WTC11 (cell line): ENCODE measurements around the gene SMARCD3. TPM values are rescaled to one million over a fixed set of nuclear protein-coding genes. Genes with fewer than 3 reads are reported as not detected.

Experiments
- ATAC-seq: fragments of 200-7000 bp; cut with Tn5 transposase; 2 replicates; pipeline ENCODE4 v1.10.0; 2021; ENCODE audit warnings: mild to moderate bottlenecking, moderate library complexity
- CTCF ChIA-PET: fragments of 300-600 bp; sonication (Branson Sonifier 250); formaldehyde crosslinking; loops from one replicate; lab custom pipeline; 2021; ENCODE audit warnings: antibody characterized with exemption; lab: Charles Lee
- POLR2A ChIA-PET: fragments of 350-600 bp; sonication (Branson Sonifier 250); formaldehyde crosslinking; loops from one replicate; lab custom pipeline; 2021; ENCODE audit warnings: antibody characterized with exemption; lab: Charles Lee
- DNase-seq: peaks from one replicate; pipeline ENCODE4 v3.0.0; 2021; ENCODE audit warnings: low spot score
- H3K27ac Mint-ChIP-seq: 2 replicates; pipeline ENCODE4 v1.8.0; 2021; ENCODE audit warnings: mixed read lengths
- H3K27me3 Mint-ChIP-seq: 2 replicates; pipeline ENCODE4 v1.8.0; 2021; ENCODE audit warnings: low read depth, mild to moderate bottlenecking, moderate library complexity, mixed read lengths
- H3K36me3 Mint-ChIP-seq: 2 replicates; pipeline ENCODE4 v1.8.0; 2021; ENCODE audit warnings: mixed read lengths
- H3K4me1 Mint-ChIP-seq: 2 replicates; pipeline ENCODE4 v1.8.0; 2022; ENCODE audit warnings: mixed read lengths
- H3K4me3 Mint-ChIP-seq: 2 replicates; pipeline ENCODE4 v1.8.0; 2021; ENCODE audit warnings: mild to moderate bottlenecking, moderate library complexity, mixed read lengths
- H3K9me3 Mint-ChIP-seq: 2 replicates; pipeline ENCODE4 v1.8.0; 2021; ENCODE audit warnings: mixed read lengths
- CBFB ChIP-seq: sonication (generic); formaldehyde crosslinking; IDR thresholded peaks from 2 replicates; pipeline ENCODE4 v1.8.1; 2022; ENCODE audit warnings: mild to moderate bottlenecking, low read depth, missing genetic modification reagents
- CREB1 ChIP-seq: sonication (generic); formaldehyde crosslinking; IDR thresholded peaks from 2 replicates; pipeline ENCODE4 v1.8.0; 2023; ENCODE audit warnings: mild to moderate bottlenecking, missing genetic modification reagents
- FOXJ3 ChIP-seq: sonication (generic); formaldehyde crosslinking; IDR thresholded peaks from 2 replicates; pipeline ENCODE4 v1.9.0; 2021; ENCODE audit warnings: missing genetic modification reagents, mild to moderate bottlenecking, borderline replicate concordance
- FOXK1 ChIP-seq: sonication (generic); formaldehyde crosslinking; IDR thresholded peaks from 2 replicates; pipeline ENCODE4 v1.8.0; 2022; ENCODE audit warnings: mild to moderate bottlenecking, moderate library complexity, missing genetic modification reagents
- GTF2I ChIP-seq: fragments of 250-450 bp; sonication (Bioruptor Pico); conservative IDR thresholded peaks from 2 replicates; pipeline ENCODE4 v1.4.0; 2021; ENCODE audit warnings: mild to moderate bottlenecking
- JAZF1 ChIP-seq: fragments of 250-450 bp; sonication (Bioruptor Pico); IDR thresholded peaks from 2 replicates; pipeline ENCODE4 v1.9.0; 2021; ENCODE audit warnings: moderate library complexity, mild to moderate bottlenecking, inconsistent platforms
- NFATC4 ChIP-seq: fragments of 250-450 bp; sonication (Bioruptor Pico); IDR thresholded peaks from 2 replicates; pipeline ENCODE4 v1.9.0; 2021; ENCODE audit warnings: mild to moderate bottlenecking
- NFYB ChIP-seq: sonication (generic); formaldehyde crosslinking; conservative IDR thresholded peaks from 2 replicates; pipeline ENCODE4 v1.8.0; 2022; ENCODE audit warnings: low read depth, missing genetic modification reagents
- OVOL2 ChIP-seq: fragments of 250-450 bp; sonication (Bioruptor Pico); IDR thresholded peaks from 2 replicates; pipeline ENCODE4 v1.9.0; 2021; ENCODE audit warnings: mild to moderate bottlenecking, borderline replicate concordance
- RORB ChIP-seq: fragments of 250-450 bp; sonication (Bioruptor Pico); IDR thresholded peaks from 2 replicates; pipeline ENCODE4 v1.9.0; 2021; ENCODE audit warnings: mild to moderate bottlenecking
- SP1 ChIP-seq: sonication (generic); formaldehyde crosslinking; conservative IDR thresholded peaks from 2 replicates; pipeline ENCODE4 v1.8.1; 2022; ENCODE audit warnings: missing genetic modification reagents
- TCF7 ChIP-seq: sonication (generic); formaldehyde crosslinking; IDR thresholded peaks from 2 replicates; pipeline ENCODE4 v1.8.0; 2022; ENCODE audit warnings: mild to moderate bottlenecking, low read depth, missing genetic modification reagents, moderate library complexity
- ZNF121 ChIP-seq: sonication (generic); formaldehyde crosslinking; IDR thresholded peaks from 2 replicates; pipeline ENCODE4 v1.8.0; 2023; ENCODE audit warnings: missing genetic modification reagents
- ZNF138 ChIP-seq: sonication (generic); formaldehyde crosslinking; conservative IDR thresholded peaks from 2 replicates; pipeline ENCODE4 v1.8.1; 2022; ENCODE audit warnings: mild to moderate bottlenecking, moderate library complexity, missing genetic modification reagents
- ZNF263 ChIP-seq: sonication (generic); formaldehyde crosslinking; IDR thresholded peaks from 2 replicates; pipeline ENCODE4 v1.8.1; 2022; ENCODE audit warnings: low read depth, mild to moderate bottlenecking, moderate library complexity, missing genetic modification reagents
- ZNF423 ChIP-seq: fragments of 250-450 bp; sonication (Bioruptor Pico); IDR thresholded peaks from 2 replicates; pipeline ENCODE4 v2.1.2; 2022; ENCODE audit warnings: mild to moderate bottlenecking, moderate library complexity
- total RNA-seq: library from RNA; stranded (reverse); gene quantifications from 3 replicates; pipeline ENCODE4 v1.2.3, GENCODE V29; 2021
- TF ChIP-seq, protein P1 (sequence below): sonication (generic); formaldehyde crosslinking; IDR thresholded peaks from 2 replicates; pipeline ENCODE4 v1.8.0; 2022; ENCODE audit warnings: mild to moderate bottlenecking, missing genetic modification reagents
- TF ChIP-seq, protein P2 (sequence below): sonication (generic); formaldehyde crosslinking; IDR thresholded peaks from 2 replicates; pipeline ENCODE4 v1.8.0; 2022; ENCODE audit warnings: missing genetic modification reagents
- TF ChIP-seq, protein P3 (sequence below): sonication (generic); formaldehyde crosslinking; IDR thresholded peaks from 2 replicates; pipeline ENCODE4 v1.8.1; 2022; ENCODE audit warnings: mild to moderate bottlenecking, moderate library complexity, missing genetic modification reagents
- TF ChIP-seq, protein P4 (sequence below): sonication (generic); formaldehyde crosslinking; IDR thresholded peaks from 2 replicates; pipeline ENCODE4 v1.8.1; 2023; ENCODE audit warnings: mild to moderate bottlenecking, missing genetic modification reagents, borderline replicate concordance

Gene SMARCD3
- total RNA-seq, 1 experiment from 2014 or later = 5.9 TPM

DNA sequence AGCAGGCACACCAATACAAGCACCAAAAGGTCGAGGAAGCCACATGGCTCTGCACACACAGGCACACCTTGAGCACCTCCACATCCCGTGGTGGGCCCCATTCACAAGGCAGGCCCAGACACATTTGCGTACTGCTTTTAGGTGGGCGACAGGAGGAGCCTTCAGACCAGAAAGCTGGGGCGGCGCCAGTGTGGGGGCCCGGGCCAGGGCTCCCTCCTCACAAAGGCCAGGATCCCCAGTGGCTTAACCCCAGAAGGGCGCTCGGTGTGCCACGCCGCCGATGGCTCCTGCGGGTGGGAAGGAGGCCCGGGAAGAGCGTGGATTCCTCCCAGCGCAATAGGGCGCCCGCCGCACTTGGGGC, 2.8 kb upstream of the SMARCD3 start:
- H3K27me3 Mint-ChIP-seq = peaks cover 73% of the 10 kb centered on the region
- H3K9me3 Mint-ChIP-seq = no peaks in the 10 kb centered on the region
- ChIA-PET CTCF (interaction anchor here (1.2 to 2.3 kb wide), 8 partner anchors 18 to 138 kb away, joined by 3 to 9 read pairs (median 4); partner anchors contain the start of genes GBX1 and NUB1), POLR2A (interaction anchor here (1.4 kb wide), 1 partner anchor 19 kb away, joined by 3 read pairs; the partner anchor contains the start of gene CHPF2)
- no peak overlapping the region for H3K27ac Mint-ChIP-seq
- H3K36me3 Mint-ChIP-seq = no peaks in the 10 kb centered on the region
- H3K4me3 Mint-ChIP-seq = peak overlapping the region; percentile 63
- no peak for DNase-seq
- TF ChIP-seq SP1 (CRISPR knock-in tag) (no peak), TCF7 (CRISPR knock-in tag) (0 out of 2 replicates have a peak, but pooled peaks have one; percentile 51)
- TF ChIP-seq, protein P1, sequence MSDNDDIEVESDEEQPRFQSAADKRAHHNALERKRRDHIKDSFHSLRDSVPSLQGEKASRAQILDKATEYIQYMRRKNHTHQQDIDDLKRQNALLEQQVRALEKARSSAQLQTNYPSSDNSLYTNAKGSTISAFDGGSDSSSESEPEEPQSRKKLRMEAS (CRISPR knock-in tag) = peak; percentile 42; the same call in 1 of the 2 replicates
- no peak for ATAC-seq
- peaks cover 46% of the 10 kb centered on the region for H3K4me1 Mint-ChIP-seq

DNA sequence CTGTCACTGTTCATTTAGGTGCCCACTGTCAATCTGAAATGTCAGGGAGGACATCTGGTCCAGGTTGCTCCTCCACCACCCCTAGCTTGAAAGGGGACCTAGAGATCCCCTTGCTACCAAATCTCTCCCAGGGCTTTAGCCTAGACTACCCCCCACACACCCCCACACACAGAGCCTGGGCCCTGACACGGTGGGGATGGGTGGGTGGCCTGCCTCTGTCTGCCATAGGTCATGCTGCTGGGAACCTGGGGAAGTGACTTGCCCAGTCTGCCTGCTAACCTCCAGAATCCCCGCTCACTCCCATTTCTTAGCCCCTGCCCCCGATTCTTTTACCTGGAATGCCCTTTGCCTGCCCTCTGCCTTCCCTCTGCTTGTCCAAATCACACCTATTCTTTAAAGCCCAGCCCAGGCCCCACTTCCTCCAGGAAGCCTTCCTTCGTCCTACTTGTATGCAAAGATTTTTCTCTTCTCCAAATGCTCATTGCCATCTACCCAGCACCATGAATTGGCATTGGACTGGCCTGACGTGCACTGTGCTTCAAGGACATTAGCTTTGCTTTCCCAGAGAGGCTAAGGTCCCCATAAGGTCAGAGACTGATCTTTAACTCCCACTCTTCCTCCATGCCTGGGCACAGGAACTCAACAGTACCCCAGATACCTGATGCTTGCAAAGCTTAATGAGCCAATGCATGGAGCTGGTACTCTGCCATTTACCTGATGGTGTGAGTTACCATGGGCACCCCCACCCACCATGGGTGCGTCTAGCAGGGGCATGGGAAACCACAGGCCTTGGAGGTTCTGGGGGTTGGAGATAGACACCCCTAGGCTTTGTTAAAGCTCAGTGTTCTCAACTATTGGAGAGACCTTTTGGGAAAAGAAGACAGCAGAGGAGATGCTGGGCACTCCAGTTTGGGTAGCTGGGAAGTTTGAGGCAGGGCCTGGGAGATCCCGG, 2.0 kb upstream of the SMARCD3 start:
- POLR2A ChIA-PET = interaction anchor here (1.4 to 1.8 kb wide), 2 partner anchors 18 to 23 kb away, joined by 3 to 6 read pairs; partner anchors contain the start of gene CHPF2
- ATAC-seq = no peak
- Mint-ChIP-seq H3K4me3 (peak overlapping the region; percentile 63), H3K36me3 (no peaks in the 10 kb centered on the region), H3K27ac (no peak overlapping the region), H3K27me3 (peaks cover 75% of the 10 kb centered on the region), H3K9me3 (no peaks in the 10 kb centered on the region), H3K4me1 (peaks cover 51% of the 10 kb centered on the region)
- CTCF ChIA-PET = interaction anchor here (0.5 to 1.4 kb wide), 7 partner anchors 23 to 189 kb away, joined by 3 to 5 read pairs (median 3); partner anchors contain the start of genes ABCF2 and NUB1
- no peak for DNase-seq
- TF ChIP-seq FOXJ3 (CRISPR knock-in tag) (no peak), ZNF121 (CRISPR knock-in tag) (no peak), GTF2I (CRISPR knock-in tag) (no peak), FOXK1 (CRISPR knock-in tag) (no peak), NFATC4 (no peak), OVOL2 (CRISPR knock-in tag) (no peak), RORB (CRISPR knock-in tag) (no peak), ZNF138 (CRISPR knock-in tag) (no peak), JAZF1 (CRISPR knock-in tag) (no peak), CBFB (CRISPR knock-in tag) (no peak), CREB1 (no peak), ZNF263 (CRISPR knock-in tag) (no peak), ZNF423 (CRISPR knock-in tag) (no peak), NFYB (CRISPR knock-in tag) (no peak)
- TF ChIP-seq, protein P2, sequence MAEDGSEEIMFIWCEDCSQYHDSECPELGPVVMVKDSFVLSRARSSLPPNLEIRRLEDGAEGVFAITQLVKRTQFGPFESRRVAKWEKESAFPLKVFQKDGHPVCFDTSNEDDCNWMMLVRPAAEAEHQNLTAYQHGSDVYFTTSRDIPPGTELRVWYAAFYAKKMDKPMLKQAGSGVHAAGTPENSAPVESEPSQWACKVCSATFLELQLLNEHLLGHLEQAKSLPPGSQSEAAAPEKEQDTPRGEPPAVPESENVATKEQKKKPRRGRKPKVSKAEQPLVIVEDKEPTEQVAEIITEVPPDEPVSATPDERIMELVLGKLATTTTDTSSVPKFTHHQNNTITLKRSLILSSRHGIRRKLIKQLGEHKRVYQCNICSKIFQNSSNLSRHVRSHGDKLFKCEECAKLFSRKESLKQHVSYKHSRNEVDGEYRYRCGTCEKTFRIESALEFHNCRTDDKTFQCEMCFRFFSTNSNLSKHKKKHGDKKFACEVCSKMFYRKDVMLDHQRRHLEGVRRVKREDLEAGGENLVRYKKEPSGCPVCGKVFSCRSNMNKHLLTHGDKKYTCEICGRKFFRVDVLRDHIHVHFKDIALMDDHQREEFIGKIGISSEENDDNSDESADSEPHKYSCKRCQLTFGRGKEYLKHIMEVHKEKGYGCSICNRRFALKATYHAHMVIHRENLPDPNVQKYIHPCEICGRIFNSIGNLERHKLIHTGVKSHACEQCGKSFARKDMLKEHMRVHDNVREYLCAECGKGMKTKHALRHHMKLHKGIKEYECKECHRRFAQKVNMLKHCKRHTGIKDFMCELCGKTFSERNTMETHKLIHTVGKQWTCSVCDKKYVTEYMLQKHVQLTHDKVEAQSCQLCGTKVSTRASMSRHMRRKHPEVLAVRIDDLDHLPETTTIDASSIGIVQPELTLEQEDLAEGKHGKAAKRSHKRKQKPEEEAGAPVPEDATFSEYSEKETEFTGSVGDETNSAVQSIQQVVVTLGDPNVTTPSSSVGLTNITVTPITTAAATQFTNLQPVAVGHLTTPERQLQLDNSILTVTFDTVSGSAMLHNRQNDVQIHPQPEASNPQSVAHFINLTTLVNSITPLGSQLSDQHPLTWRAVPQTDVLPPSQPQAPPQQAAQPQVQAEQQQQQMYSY (CRISPR knock-in tag) = no peak
- TF ChIP-seq, protein P3, sequence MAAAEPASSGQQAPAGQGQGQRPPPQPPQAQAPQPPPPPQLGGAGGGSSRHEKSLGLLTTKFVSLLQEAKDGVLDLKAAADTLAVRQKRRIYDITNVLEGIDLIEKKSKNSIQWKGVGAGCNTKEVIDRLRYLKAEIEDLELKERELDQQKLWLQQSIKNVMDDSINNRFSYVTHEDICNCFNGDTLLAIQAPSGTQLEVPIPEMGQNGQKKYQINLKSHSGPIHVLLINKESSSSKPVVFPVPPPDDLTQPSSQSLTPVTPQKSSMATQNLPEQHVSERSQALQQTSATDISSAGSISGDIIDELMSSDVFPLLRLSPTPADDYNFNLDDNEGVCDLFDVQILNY (CRISPR knock-in tag) = no peak
- TF ChIP-seq, protein P4, sequence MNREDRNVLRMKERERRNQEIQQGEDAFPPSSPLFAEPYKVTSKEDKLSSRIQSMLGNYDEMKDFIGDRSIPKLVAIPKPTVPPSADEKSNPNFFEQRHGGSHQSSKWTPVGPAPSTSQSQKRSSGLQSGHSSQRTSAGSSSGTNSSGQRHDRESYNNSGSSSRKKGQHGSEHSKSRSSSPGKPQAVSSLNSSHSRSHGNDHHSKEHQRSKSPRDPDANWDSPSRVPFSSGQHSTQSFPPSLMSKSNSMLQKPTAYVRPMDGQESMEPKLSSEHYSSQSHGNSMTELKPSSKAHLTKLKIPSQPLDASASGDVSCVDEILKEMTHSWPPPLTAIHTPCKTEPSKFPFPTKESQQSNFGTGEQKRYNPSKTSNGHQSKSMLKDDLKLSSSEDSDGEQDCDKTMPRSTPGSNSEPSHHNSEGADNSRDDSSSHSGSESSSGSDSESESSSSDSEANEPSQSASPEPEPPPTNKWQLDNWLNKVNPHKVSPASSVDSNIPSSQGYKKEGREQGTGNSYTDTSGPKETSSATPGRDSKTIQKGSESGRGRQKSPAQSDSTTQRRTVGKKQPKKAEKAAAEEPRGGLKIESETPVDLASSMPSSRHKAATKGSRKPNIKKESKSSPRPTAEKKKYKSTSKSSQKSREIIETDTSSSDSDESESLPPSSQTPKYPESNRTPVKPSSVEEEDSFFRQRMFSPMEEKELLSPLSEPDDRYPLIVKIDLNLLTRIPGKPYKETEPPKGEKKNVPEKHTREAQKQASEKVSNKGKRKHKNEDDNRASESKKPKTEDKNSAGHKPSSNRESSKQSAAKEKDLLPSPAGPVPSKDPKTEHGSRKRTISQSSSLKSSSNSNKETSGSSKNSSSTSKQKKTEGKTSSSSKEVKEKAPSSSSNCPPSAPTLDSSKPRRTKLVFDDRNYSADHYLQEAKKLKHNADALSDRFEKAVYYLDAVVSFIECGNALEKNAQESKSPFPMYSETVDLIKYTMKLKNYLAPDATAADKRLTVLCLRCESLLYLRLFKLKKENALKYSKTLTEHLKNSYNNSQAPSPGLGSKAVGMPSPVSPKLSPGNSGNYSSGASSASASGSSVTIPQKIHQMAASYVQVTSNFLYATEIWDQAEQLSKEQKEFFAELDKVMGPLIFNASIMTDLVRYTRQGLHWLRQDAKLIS (CRISPR knock-in tag) = no peak
